NCI-H774 (cell line): Measurements from ENCODE around the gene ZNF444.

Experiments
- DNase-seq: peaks from one replicate; lab custom pipeline; 2025; lab: John Stamatoyannopoulos, UW

Gene ZNF444

GRCh38 chr19:56123266-56123891 is 17.7 kb upstream of the ZNF444 start:
- DNase-seq = no peak

- DNase-seq = no peak
Measured at GRCh38 chr19:56124578-56124977, 16.5 kb upstream of the ZNF444 start.

- no peak for DNase-seq
Measured at GRCh38 chr19:56125806-56126590, 15.1 kb upstream of the ZNF444 start.

GRCh38 chr19:56126983-56127780 is 13.9 kb upstream of the ZNF444 start:
- DNase-seq = no peak

- no peak for DNase-seq
Measured at GRCh38 chr19:56130006-56130405, 11.1 kb upstream of the ZNF444 start.

GRCh38 chr19:56131651-56132050 is 9.4 kb upstream of the ZNF444 start:
- DNase-seq = no peak

- DNase-seq = no peak
Measured at GRCh38 chr19:56132316-56132822, 8.7 kb upstream of the ZNF444 start.

GRCh38 chr19:56133858-56134653 is 7.0 kb upstream of the ZNF444 start:
- no peak for DNase-seq

GRCh38 chr19:56134654-56134921 is 6.5 kb upstream of the ZNF444 start:
- no peak for DNase-seq

GRCh38 chr19:56136362-56136761 is 4.7 kb upstream of the ZNF444 start:
- no peak for DNase-seq

- DNase-seq = no peak
Measured at GRCh38 chr19:56137405-56137804, 3.7 kb upstream of the ZNF444 start.

- no peak for DNase-seq
Measured at GRCh38 chr19:56138069-56138468, 3.0 kb upstream of the ZNF444 start.

- no peak for DNase-seq
Measured at GRCh38 chr19:56139847-56140582, 1.1 kb upstream of the ZNF444 start.

- DNase-seq = peak; percentile 34
Measured at GRCh38 chr19:56141417-56141993, 418 bp downstream of the ZNF444 start.

- peak; percentile 24 for DNase-seq
Measured at GRCh38 chr19:56142087-56142787, 1.1 kb downstream of the ZNF444 start.

GRCh38 chr19:56142897-56143434 is 1.9 kb downstream of the ZNF444 start:
- no peak for DNase-seq

- no peak for DNase-seq
Measured at GRCh38 chr19:56144376-56144775, 3.3 kb downstream of the ZNF444 start.

GRCh38 chr19:56144831-56145230 is 3.7 kb downstream of the ZNF444 start:
- DNase-seq = no peak

- no peak for DNase-seq
Measured at GRCh38 chr19:56145698-56146097, 4.6 kb downstream of the ZNF444 start.

- DNase-seq = no peak
Measured at GRCh38 chr19:56146904-56147303, 5.8 kb downstream of the ZNF444 start.
